HEK293 (cell line): Measurements from ENCODE around the gene ECM1.

Experiments
- CTCF ChIA-PET: fragments of 350-600 bp; formaldehyde crosslinking; extraction: SDS; loops from one replicate; lab custom pipeline; 2021; ENCODE audit warnings: antibody characterized with exemption; lab: Yijun Ruan, JAX
- POLR2A ChIA-PET: fragments of 300-600 bp; formaldehyde crosslinking; extraction: SDS; loops from one replicate; lab custom pipeline; 2020; ENCODE audit warnings: antibody characterized with exemption, inconsistent platforms; lab: Yijun Ruan, JAX
- H3K27ac ChIP-seq: fragments of 200-500 bp; sonication (Bioruptor generic); 2 replicates; pipeline ENCODE4 v1.5.1; 2014; ENCODE audit warnings: low read depth, low read length, control low read depth, inconsistent platforms; ENCODE audit errors: extremely low read depth
- H3K36me3 ChIP-seq, 2 experiments: fragments of 200-500 bp in 1 of 2; sonication (Bioruptor generic) in 1 of 2; 1 replicate in 1 of 2; 2 replicates in 1 of 2; pipeline ENCODE4 v1.5.1; 2014 to 2017; ENCODE audit warnings: inconsistent platforms in 2 of 2, low read length in 2 of 2; ENCODE audit not compliant: control insufficient read depth in 2 of 2, insufficient read depth in 1 of 2
- H3K4me1 ChIP-seq: fragments of 200-500 bp; sonication (Bioruptor generic); 2 replicates; pipeline ENCODE4 v1.5.1; 2014; ENCODE audit warnings: mild to moderate bottlenecking, low read length, inconsistent platforms; ENCODE audit not compliant: control insufficient read depth, insufficient read depth
- H3K4me3 ChIP-seq: 2 replicates; pipeline ENCODE4 v1.5.1; 2011; ENCODE audit warnings: low read depth, mild to moderate bottlenecking, control low read depth, low read length, moderate library complexity
- H3K9me3 ChIP-seq: fragments of 200-500 bp; sonication (Bioruptor generic); 2 replicates; pipeline ENCODE4 v1.5.1; 2014; ENCODE audit warnings: low read depth, low read length, inconsistent platforms; ENCODE audit not compliant: control insufficient read depth, insufficient read depth
- GFI1B ChIP-seq: fragments of 450-650 bp; formaldehyde crosslinking; IDR thresholded peaks from 2 replicates; pipeline ENCODE4 v1.5.1; 2016; ENCODE audit warnings: missing biosample characterization, missing genetic modification characterization
- MYNN ChIP-seq: fragments of 450-650 bp; formaldehyde crosslinking; IDR thresholded peaks from 2 replicates; pipeline ENCODE4 v1.5.1; 2016; ENCODE audit warnings: missing biosample characterization, missing genetic modification characterization, borderline replicate concordance
- PRDM6 ChIP-seq: fragments of 450-650 bp; formaldehyde crosslinking; IDR thresholded peaks from 2 replicates; pipeline ENCODE4 v1.5.1; 2017; ENCODE audit warnings: missing biosample characterization, missing genetic modification characterization
- SCRT2 ChIP-seq: fragments of 450-650 bp; formaldehyde crosslinking; IDR thresholded peaks from 2 replicates; pipeline ENCODE4 v1.5.1; 2016; ENCODE audit warnings: missing biosample characterization, missing genetic modification characterization
- ZBTB11 ChIP-seq: fragments of 450-650 bp; formaldehyde crosslinking; conservative IDR thresholded peaks from 2 replicates; pipeline ENCODE4 v1.5.1; 2016; ENCODE audit warnings: low read depth, missing biosample characterization, missing genetic modification characterization
- ZBTB7A ChIP-seq: fragments of 450-650 bp; formaldehyde crosslinking; IDR thresholded peaks from 2 replicates; pipeline ENCODE4 v1.5.1; 2016; ENCODE audit warnings: low read depth, missing biosample characterization, missing genetic modification characterization
- ZFHX2 ChIP-seq: fragments of 450-650 bp; formaldehyde crosslinking; conservative IDR thresholded peaks from 2 replicates; pipeline ENCODE4 v1.5.1; 2016; ENCODE audit warnings: missing biosample characterization, missing genetic modification characterization
- ZFP3 ChIP-seq: fragments of 450-650 bp; formaldehyde crosslinking; IDR thresholded peaks from 2 replicates; pipeline ENCODE4 v1.5.1; 2016; ENCODE audit warnings: low read depth, missing biosample characterization, missing genetic modification characterization
- ZNF10 ChIP-seq: fragments of 450-650 bp; formaldehyde crosslinking; IDR thresholded peaks from 2 replicates; pipeline ENCODE4 v1.5.1; 2017; ENCODE audit warnings: missing biosample characterization, missing genetic modification characterization
- ZNF157 ChIP-seq: fragments of 450-650 bp; formaldehyde crosslinking; IDR thresholded peaks from 2 replicates; pipeline ENCODE4 v1.5.1; 2016; ENCODE audit warnings: missing biosample characterization, missing genetic modification characterization
- ZNF23 ChIP-seq: fragments of 450-650 bp; formaldehyde crosslinking; IDR thresholded peaks from 2 replicates; pipeline ENCODE4 v1.5.1; 2016; ENCODE audit warnings: missing biosample characterization, missing genetic modification characterization, borderline replicate concordance
- ZNF341 ChIP-seq: fragments of 450-650 bp; formaldehyde crosslinking; IDR thresholded peaks from 2 replicates; pipeline ENCODE4; 2016; ENCODE audit warnings: low read depth, missing biosample characterization, missing genetic modification characterization
- ZNF37A ChIP-seq: fragments of 450-650 bp; IDR thresholded peaks from 2 replicates; pipeline ENCODE4 v1.5.1; 2018; ENCODE audit warnings: missing biosample characterization, missing genetic modification characterization
- ZNF585B ChIP-seq: fragments of 450-650 bp; formaldehyde crosslinking; IDR thresholded peaks from 2 replicates; pipeline ENCODE4 v1.5.1; 2016; ENCODE audit warnings: missing biosample characterization, missing genetic modification characterization
- ZNF664 ChIP-seq: fragments of 450-650 bp; formaldehyde crosslinking; IDR thresholded peaks from 2 replicates; pipeline ENCODE4 v1.5.1; 2016; ENCODE audit warnings: missing biosample characterization, missing genetic modification characterization
- ZNF707 ChIP-seq: fragments of 450-650 bp; formaldehyde crosslinking; IDR thresholded peaks from 2 replicates; pipeline ENCODE4 v1.5.1; 2016; ENCODE audit warnings: missing biosample characterization, missing genetic modification characterization
- ZNF76 ChIP-seq: fragments of 450-650 bp; formaldehyde crosslinking; IDR thresholded peaks from 2 replicates; pipeline ENCODE4; 2016; ENCODE audit warnings: low read depth, missing biosample characterization, missing genetic modification characterization, borderline replicate concordance
- ZNF830 ChIP-seq: fragments of 450-650 bp; IDR thresholded peaks from 2 replicates; pipeline ENCODE4 v1.5.0; 2018; ENCODE audit warnings: missing biosample characterization, missing genetic modification characterization, low read depth, mild to moderate bottlenecking, moderate library complexity
- ZNF843 ChIP-seq: fragments of 450-650 bp; formaldehyde crosslinking; IDR thresholded peaks from 2 replicates; pipeline ENCODE4 v1.5.1; 2016; ENCODE audit warnings: missing biosample characterization, missing genetic modification characterization
- TF ChIP-seq, protein P1 (sequence below): fragments of 450-650 bp; formaldehyde crosslinking; IDR thresholded peaks from 2 replicates; pipeline ENCODE4 v1.5.1; 2016; ENCODE audit warnings: missing biosample characterization, missing genetic modification characterization, low read depth

ECM1 gene

DNA sequence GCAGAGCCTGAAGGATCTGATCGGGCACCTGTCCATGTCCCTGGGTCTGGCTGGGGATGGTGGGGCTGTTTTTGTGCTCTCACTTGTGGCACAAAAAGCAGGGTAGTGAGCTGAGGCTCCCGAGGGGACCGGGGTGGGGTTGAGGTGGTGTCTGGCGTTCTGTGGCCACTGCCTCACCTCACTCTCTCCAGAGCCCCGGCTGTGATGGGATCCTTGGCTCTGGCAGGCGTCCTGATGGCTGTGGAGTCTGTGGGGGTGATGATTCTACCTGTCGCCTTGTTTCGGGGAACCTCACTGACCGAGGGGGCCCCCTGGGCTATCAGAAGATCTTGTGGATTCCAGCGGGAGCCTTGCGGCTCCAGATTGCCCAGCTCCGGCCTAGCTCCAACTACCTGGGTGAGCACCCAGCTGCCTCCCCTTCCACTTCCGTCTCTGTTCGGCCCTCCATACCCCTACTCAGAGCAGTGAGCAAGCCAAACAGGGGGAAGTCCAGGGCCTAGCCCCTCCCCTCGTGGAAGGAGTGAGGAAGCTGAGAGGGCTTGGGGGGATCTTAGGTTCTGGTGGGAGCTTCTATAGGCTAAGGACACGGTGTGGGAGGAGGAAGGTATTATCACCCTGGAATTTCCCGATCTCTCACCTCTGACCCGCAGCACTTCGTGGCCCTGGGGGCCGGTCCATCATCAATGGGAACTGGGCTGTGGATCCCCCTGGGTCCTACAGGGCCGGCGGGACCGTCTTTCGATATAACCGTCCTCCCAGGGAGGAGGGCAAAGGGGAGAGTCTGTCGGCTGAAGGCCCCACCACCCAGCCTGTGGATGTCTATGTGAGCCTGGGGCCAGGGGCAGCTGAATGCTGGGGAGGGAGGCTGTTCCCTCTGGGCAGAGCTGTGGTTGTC, 48.3 kb downstream of the ECM1 start:
- CTCF ChIA-PET: interaction anchor here (0.6 kb wide), 2 partner anchors 8 to 283 kb away, joined by 3 read pairs; no protein-coding TSS in a partner anchor
- H3K36me3 ChIP-seq: peaks cover 0 to 6% of the 10 kb centered on the region in 2 experiments; a peak in 1 of 3 replicates
- POLR2A ChIA-PET: interaction anchor here (1.3 to 1.5 kb wide), 2 partner anchors 23 to 73 kb away, joined by 3 to 4 read pairs; partner anchors contain the start of genes ENSA and MCL1
- H3K4me3 ChIP-seq: no peak overlapping the region
- no peaks in the 10 kb centered on the region for H3K9me3 ChIP-seq
- H3K27ac ChIP-seq: no peak overlapping the region
- 0 out of 2 replicates have a peak, but pooled peaks have one; percentile 22 for TF ChIP-seq SCRT2 (tag by site-specific recombination)
- 0 out of 2 replicates have a peak, but pooled peaks have one; percentile 38 for TF ChIP-seq ZNF341 (tag by site-specific recombination)
- TF ChIP-seq, protein P1, sequence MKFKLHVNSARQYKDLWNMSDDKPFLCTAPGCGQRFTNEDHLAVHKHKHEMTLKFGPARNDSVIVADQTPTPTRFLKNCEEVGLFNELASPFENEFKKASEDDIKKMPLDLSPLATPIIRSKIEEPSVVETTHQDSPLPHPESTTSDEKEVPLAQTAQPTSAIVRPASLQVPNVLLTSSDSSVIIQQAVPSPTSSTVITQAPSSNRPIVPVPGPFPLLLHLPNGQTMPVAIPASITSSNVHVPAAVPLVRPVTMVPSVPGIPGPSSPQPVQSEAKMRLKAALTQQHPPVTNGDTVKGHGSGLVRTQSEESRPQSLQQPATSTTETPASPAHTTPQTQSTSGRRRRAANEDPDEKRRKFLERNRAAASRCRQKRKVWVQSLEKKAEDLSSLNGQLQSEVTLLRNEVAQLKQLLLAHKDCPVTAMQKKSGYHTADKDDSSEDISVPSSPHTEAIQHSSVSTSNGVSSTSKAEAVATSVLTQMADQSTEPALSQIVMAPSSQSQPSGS (tag by site-specific recombination): no peak
- no peaks in the 10 kb centered on the region for H3K4me1 ChIP-seq

GRCh38 chr1:150557065-150557600, 49.2 kb downstream of the ECM1 start:
- H3K27ac ChIP-seq: no peak overlapping the region
- CTCF ChIA-PET: interaction anchor here (0.6 to 4.3 kb wide), 2 partner anchors 9 to 17 kb away, joined by 3 to 135 read pairs; partner anchors contain the start of gene MCL1
- no peak overlapping the region for H3K4me3 ChIP-seq
- peaks cover 0 to 6% of the 10 kb centered on the region in 2 experiments; a peak in 1 of 3 replicates for H3K36me3 ChIP-seq
- peaks cover under 1% of the 10 kb centered on the region; the same call in 1 of the 2 replicates for H3K4me1 ChIP-seq
- POLR2A ChIA-PET: interaction anchor here (1.3 to 1.5 kb wide), 2 partner anchors 22 to 72 kb away, joined by 3 to 4 read pairs; partner anchors contain the start of genes ENSA and MCL1
- TF ChIP-seq ZBTB11 (tag by site-specific recombination): no peak
- no peak for TF ChIP-seq ZBTB7A
- no peak for TF ChIP-seq MYNN (tag by site-specific recombination)
- TF ChIP-seq ZNF76 (tag by site-specific recombination): no peak
- TF ChIP-seq ZNF157: no peak
- no peak for TF ChIP-seq ZFHX2
- no peak for TF ChIP-seq ZNF10 (tag by site-specific recombination)
- no peak for TF ChIP-seq ZNF707 (tag by site-specific recombination)
- no peak for TF ChIP-seq ZNF23
- no peak for TF ChIP-seq ZNF843 (tag by site-specific recombination)
- TF ChIP-seq PRDM6 (tag by site-specific recombination): no peak
- no peak for TF ChIP-seq ZNF830 (tag by site-specific recombination)
- no peak for TF ChIP-seq GFI1B (tag by site-specific recombination)
- no peak for TF ChIP-seq ZNF585B
- no peak for TF ChIP-seq ZNF664
- no peak for TF ChIP-seq ZFP3 (tag by site-specific recombination)
- TF ChIP-seq ZNF37A (tag by site-specific recombination): no peak
- H3K9me3 ChIP-seq: no peaks in the 10 kb centered on the region
